CD4-positive, alpha-beta T cell (primary cell): Measurements from ENCODE around the gene PMF1. TPM values are rescaled to one million over a fixed set of nuclear protein-coding genes. Genes with fewer than 3 reads are reported as not detected.

Source experiments
- ATAC-seq: fragments of 200-7000 bp; cut with Tn5 transposase; one replicate; pipeline ENCODE4 v1.10.0; 2022; ENCODE audit warnings: mild to moderate bottlenecking; ENCODE audit not compliant: poor library complexity
- CTCF ChIA-PET: fragments of 350-600 bp; sonication (Branson Sonifier 250); formaldehyde crosslinking; loops from one replicate; lab custom pipeline; 2021; ENCODE audit warnings: antibody characterized with exemption, inconsistent platforms; lab: Charles Lee
- POLR2A ChIA-PET: fragments of 350-600 bp; sonication (Branson Sonifier 250); formaldehyde crosslinking; loops from one replicate; lab custom pipeline; 2021; ENCODE audit warnings: antibody characterized with exemption, inconsistent platforms; lab: Charles Lee
- DNase-seq, 14 experiments: peaks; one replicate each; pipeline ENCODE4 v3.0.0-alpha.2; 2013 to 2020; ENCODE audit warnings: mixed read lengths in 2 of 14
- H3K27ac ChIP-seq, 2 donors: one replicate each; pipeline versions ENCODE4 v1.5.1 to v1.7.0; 2013; ENCODE audit warnings: low read length in 2 of 2, low read depth in 1 of 2, mild to moderate bottlenecking in 1 of 2
- H3K27me3 ChIP-seq, 2 experiments: 1 replicate in 1 of 2; 2 replicates in 1 of 2; pipeline versions ENCODE4 v1.6.1 to v1.7.0; 2013; ENCODE audit warnings: low read length in 2 of 2, control low read depth in 1 of 2, mild to moderate bottlenecking in 1 of 2, moderate library complexity in 1 of 2; ENCODE audit not compliant: insufficient read depth in 2 of 2, control insufficient read depth in 1 of 2
- H3K36me3 ChIP-seq: one replicate; pipeline ENCODE4 v1.6.1; 2013; ENCODE audit warnings: low read length, control low read depth; ENCODE audit not compliant: insufficient read depth
- H3K4me1 ChIP-seq: one replicate; pipeline ENCODE4 v1.6.1; 2013; ENCODE audit warnings: low read length, control low read depth; ENCODE audit not compliant: insufficient read depth
- H3K4me3 ChIP-seq: one replicate; pipeline ENCODE4 v1.5.1; 2013; ENCODE audit warnings: mild to moderate bottlenecking, low read length, moderate library complexity
- H3K9me3 ChIP-seq, 2 experiments: 1 replicate in 1 of 2; 2 replicates in 1 of 2; pipeline versions ENCODE4 v1.6.1 to v1.7.0; 2013; ENCODE audit warnings: low read length in 2 of 2, mild to moderate bottlenecking in 2 of 2, control low read depth in 1 of 2, moderate library complexity in 1 of 2; ENCODE audit not compliant: control insufficient read depth in 1 of 2, insufficient read depth in 1 of 2
- H3K27ac Mint-ChIP-seq: one replicate; pipeline ENCODE4 v1.8.0; 2020; ENCODE audit warnings: mixed read lengths
- H3K27me3 Mint-ChIP-seq: one replicate; pipeline ENCODE4 v1.8.0; 2021; ENCODE audit warnings: mixed read lengths
- H3K36me3 Mint-ChIP-seq: one replicate; pipeline ENCODE4 v1.8.0; 2021; ENCODE audit warnings: low read depth, mixed read lengths
- H3K4me1 Mint-ChIP-seq: one replicate; pipeline ENCODE4 v1.8.0; 2021; ENCODE audit warnings: low read depth, mixed read lengths
- H3K4me3 Mint-ChIP-seq: one replicate; pipeline ENCODE4 v1.8.0; 2020; ENCODE audit warnings: mild to moderate bottlenecking, mixed read lengths
- H3K9me3 Mint-ChIP-seq: one replicate; pipeline ENCODE4 v1.8.0; 2020; ENCODE audit warnings: mixed read lengths
- intact Hi-C, 2 experiments: fragments of 100-400 bp; cut with DNase I in 1 of 2; cut with micrococcal nuclease in 1 of 2; formaldehyde crosslinking; loops; one replicate each; pipeline versions ENCODE4 v1.15.1 to v1.9.0; 2023 to 2025; cut with DNase I, micrococcal nuclease
- total RNA-seq, 174 experiments: library from RNA in 2 of 174; stranded (reverse) in 2 of 174; gene quantifications; one replicate each; pipeline ENCODE4 v1.2.3 and lab custom pipeline; 2021 to 2026
- TF ChIP-seq, protein P1 (sequence below): fragments of 200-600 bp; IDR thresholded peaks from one replicate; pipeline ENCODE4 v1.8.0; 2022; ENCODE audit warnings: antibody characterized with exemption, mild to moderate bottlenecking

PMF1 gene
- total RNA-seq, 2 experiments from 2014 or later = 58.0 to 61.2 TPM

- H3K27me3 ChIP-seq = no peaks in the 10 kb centered on the region
- no peak overlapping the region for H3K4me3 ChIP-seq
- Mint-ChIP-seq H3K4me1 (peaks cover 21% of the 10 kb centered on the region), H3K27ac (no peak overlapping the region), H3K27me3 (no peaks in the 10 kb centered on the region), H3K36me3 (peaks cover 17% of the 10 kb centered on the region), H3K4me3 (peak overlapping the region; percentile 83), H3K9me3 (no peaks in the 10 kb centered on the region)
- intact Hi-C loops = no loop called here
- CTCF ChIA-PET = no interaction called here
- no peak for ATAC-seq
- peaks cover 20% of the 10 kb centered on the region for H3K4me1 ChIP-seq
- TF ChIP-seq, protein P1, sequence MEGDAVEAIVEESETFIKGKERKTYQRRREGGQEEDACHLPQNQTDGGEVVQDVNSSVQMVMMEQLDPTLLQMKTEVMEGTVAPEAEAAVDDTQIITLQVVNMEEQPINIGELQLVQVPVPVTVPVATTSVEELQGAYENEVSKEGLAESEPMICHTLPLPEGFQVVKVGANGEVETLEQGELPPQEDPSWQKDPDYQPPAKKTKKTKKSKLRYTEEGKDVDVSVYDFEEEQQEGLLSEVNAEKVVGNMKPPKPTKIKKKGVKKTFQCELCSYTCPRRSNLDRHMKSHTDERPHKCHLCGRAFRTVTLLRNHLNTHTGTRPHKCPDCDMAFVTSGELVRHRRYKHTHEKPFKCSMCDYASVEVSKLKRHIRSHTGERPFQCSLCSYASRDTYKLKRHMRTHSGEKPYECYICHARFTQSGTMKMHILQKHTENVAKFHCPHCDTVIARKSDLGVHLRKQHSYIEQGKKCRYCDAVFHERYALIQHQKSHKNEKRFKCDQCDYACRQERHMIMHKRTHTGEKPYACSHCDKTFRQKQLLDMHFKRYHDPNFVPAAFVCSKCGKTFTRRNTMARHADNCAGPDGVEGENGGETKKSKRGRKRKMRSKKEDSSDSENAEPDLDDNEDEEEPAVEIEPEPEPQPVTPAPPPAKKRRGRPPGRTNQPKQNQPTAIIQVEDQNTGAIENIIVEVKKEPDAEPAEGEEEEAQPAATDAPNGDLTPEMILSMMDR = no peak
- H3K9me3 ChIP-seq = no peaks in the 10 kb centered on the region
- POLR2A ChIA-PET = no interaction called here
- peaks cover 13% of the 10 kb centered on the region for H3K36me3 ChIP-seq
- no peak for DNase-seq
- no peak overlapping the region for H3K27ac ChIP-seq
Measured at GRCh38 chr1:156244126-156244525, 31.3 kb downstream of the PMF1 start.

DNA sequence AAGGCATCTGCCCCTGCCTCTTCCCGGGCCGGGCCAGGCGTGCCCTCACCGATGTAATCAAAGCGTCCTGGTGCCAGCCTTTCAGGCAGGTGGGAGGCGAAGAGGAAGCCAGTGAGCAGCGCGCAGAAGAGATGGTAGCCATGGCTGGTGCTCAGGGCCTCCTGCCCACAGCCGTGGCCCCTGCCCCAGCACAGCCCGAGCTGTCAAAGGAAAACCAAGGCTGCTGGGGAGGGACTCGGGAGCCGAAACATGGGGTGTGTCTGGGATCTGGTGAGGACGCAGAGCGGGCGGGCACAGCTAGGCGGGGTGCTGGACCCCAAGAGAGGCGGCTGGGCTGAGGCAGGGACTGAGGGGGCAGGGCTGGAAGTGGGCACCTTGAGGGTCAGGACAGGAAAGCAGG, 31.9 kb downstream of the PMF1 start:
- intact Hi-C loops = no loop called here

GRCh38 chr1:156245451-156246232, 32.8 kb downstream of the PMF1 start:
- POLR2A ChIA-PET = interaction anchor here (0.9 to 2.4 kb wide), 7 partner anchors 16 to 241 kb away, joined by 3 to 8 read pairs (median 4); partner anchors contain the start of genes PMF1 and SMG5

More for the DNA sequence above, 31.9 kb downstream of the PMF1 start:
- H3K27ac ChIP-seq = no peak overlapping the region
- H3K4me3 Mint-ChIP-seq = peak overlapping the region; percentile 83
- no peaks in the 10 kb centered on the region for H3K27me3 ChIP-seq
- ChIA-PET CTCF (no interaction called here), POLR2A (interaction anchor here (1.9 to 2.4 kb wide), 2 partner anchors 20 to 38 kb away, joined by 4 to 8 read pairs; partner anchors contain the start of gene SMG5)
- H3K4me3 ChIP-seq = no peak overlapping the region
- DNase-seq = no peak
- no peaks in the 10 kb centered on the region for H3K9me3 ChIP-seq
- no peak for ATAC-seq
- H3K4me1 ChIP-seq = peaks cover 20% of the 10 kb centered on the region
- H3K4me1 Mint-ChIP-seq = peaks cover 21% of the 10 kb centered on the region
- TF ChIP-seq, protein P1 = no peak
- H3K36me3 ChIP-seq = peaks cover 13% of the 10 kb centered on the region
- peaks cover 12% of the 10 kb centered on the region for H3K36me3 Mint-ChIP-seq
- peak overlapping the region; percentile 31 for H3K27ac Mint-ChIP-seq
- H3K27me3 Mint-ChIP-seq = no peaks in the 10 kb centered on the region
- H3K9me3 Mint-ChIP-seq = no peaks in the 10 kb centered on the region

More at GRCh38 chr1:156245451-156246232, 32.8 kb downstream of the PMF1 start:
- no peaks in the 10 kb centered on the region for H3K27me3 ChIP-seq
- H3K36me3 ChIP-seq = peaks cover 18% of the 10 kb centered on the region
- Mint-ChIP-seq H3K4me3 (peak overlapping the region; percentile 83), H3K9me3 (no peaks in the 10 kb centered on the region), H3K4me1 (peaks cover 21% of the 10 kb centered on the region), H3K36me3 (peaks cover 9% of the 10 kb centered on the region), H3K27me3 (no peaks in the 10 kb centered on the region), H3K27ac (peak overlapping the region; percentile 31)
- peak overlapping the region; percentile 45 for H3K4me3 ChIP-seq
- TF ChIP-seq, protein P1 = no peak
- DNase-seq (peak in 13 of 14 experiments; percentile 17 to 69 (median 32)), ATAC-seq (peak; percentile 73)
- intact Hi-C loops = no loop called here
- H3K27ac ChIP-seq = no peak overlapping the region
- CTCF ChIA-PET = interaction anchor here (1.2 kb wide), 1 partner anchor 20 kb away, joined by 3 read pairs; no protein-coding TSS in a partner anchor
- H3K9me3 ChIP-seq = no peaks in the 10 kb centered on the region
- H3K4me1 ChIP-seq = peaks cover 20% of the 10 kb centered on the region
